ENCODE measurements around the gene SENP1.

SENP1 gene

GRCh38 chr12:48003226-48004052, 102.4 kb downstream of the SENP1 start:
- in situ Hi-C loops (cut with HindIII; ENCODE audit: low sequenced_read_pairs): no loop called here

DNA sequence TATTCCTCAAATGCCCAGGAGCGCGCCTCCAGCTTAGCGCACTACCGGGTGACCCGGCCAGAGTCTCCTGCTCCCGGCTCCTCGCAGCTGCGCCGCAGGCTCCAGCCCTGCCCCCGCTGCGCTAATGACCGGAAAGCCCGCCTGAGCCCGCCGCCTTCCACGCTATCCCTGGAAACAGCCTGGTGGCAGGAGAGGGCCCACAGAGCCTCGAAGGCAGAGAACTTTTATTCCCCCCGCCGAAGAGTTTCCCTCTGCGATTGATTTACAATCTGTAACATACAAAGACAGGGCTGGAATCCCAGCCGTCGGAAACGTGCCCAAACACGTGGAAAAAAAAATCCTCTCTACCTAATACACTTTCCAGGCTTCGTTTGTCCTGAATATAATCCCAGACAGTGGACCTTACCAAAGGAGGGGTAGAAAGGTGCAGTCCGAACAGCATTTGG, 103.1 kb downstream of the SENP1 start:
- in situ Hi-C loops (cut with HindIII; ENCODE audit: low sequenced_read_pairs): no loop called here

GRCh38 chr12:48002414-48002730, 103.5 kb downstream of the SENP1 start:
- in situ Hi-C loops (cut with HindIII; ENCODE audit: low sequenced_read_pairs): no loop called here

- in situ Hi-C loops (cut with HindIII; ENCODE audit: low sequenced_read_pairs): no loop called here
Observed at GRCh38 chr12:48001505-48002413, 104.1 kb downstream of the SENP1 start.

DNA sequence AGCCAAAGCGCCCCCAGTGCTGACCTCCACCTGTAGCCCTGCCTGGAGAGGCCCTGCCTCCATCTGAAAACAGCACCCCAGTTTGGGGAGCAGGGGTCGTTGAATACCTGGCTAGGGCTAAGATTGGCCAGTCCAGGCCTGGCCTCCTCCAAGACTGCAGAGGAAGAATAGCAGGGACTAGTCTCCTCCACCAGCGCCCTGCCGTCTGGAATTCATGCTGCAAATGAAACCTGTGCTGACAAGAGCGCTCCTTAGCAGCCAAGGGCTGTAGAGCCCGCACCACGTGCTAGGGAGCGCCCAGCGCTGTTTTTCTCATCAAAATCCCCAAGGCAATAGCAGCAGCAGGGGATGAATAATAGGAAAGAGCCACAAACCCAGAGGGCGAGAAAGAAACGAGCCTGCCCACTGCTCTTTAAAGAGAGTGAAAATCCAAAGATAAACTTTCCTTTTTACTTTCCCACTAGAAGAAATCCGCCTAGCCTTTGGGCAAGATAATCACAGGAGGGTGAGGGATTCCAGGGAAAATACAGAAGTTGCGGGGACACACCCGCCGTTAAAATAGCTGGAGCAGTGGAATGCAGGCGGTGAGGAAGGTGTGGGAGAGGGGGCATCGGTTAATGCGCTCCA, 104.9 kb downstream of the SENP1 start:
- in situ Hi-C loops (cut with HindIII; ENCODE audit: low sequenced_read_pairs): no loop called here

- in situ Hi-C loops (cut with HindIII; ENCODE audit: low sequenced_read_pairs): no loop called here
Observed at GRCh38 chr12:47999816-48000215, 106.1 kb downstream of the SENP1 start.

GRCh38 chr12:47997321-47997720, 108.6 kb downstream of the SENP1 start:
- in situ Hi-C loops (cut with HindIII; ENCODE audit: low sequenced_read_pairs): no loop called here

DNA sequence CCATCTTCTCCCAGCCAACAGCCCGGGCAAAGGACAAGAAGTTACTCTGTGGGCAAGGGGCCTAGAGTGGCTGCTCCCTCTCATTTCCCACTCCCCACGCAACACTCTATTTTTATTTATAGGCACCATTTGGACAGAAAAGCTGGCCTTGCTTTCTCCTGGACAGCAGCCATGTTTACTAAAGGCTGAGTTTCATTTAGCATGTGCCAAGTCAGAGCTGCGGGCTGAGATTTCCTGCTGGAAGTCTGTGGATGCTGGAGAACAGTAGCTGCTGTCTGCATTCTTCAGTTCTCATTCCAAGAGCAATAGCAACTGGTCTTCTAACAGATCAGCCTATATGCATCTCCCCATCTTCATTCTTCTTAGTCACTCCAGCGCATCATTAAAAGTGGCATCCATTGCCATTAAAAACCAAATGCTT, 109.9 kb downstream of the SENP1 start:
- in situ Hi-C loops (cut with HindIII; ENCODE audit: low sequenced_read_pairs): no loop called here

GRCh38 chr12:47993491-47993890, 112.4 kb downstream of the SENP1 start:
- in situ Hi-C loops (cut with HindIII; ENCODE audit: low sequenced_read_pairs): no loop called here
